HG03469 (cell line): ENCODE measurements around the gene TMEM81.

ENCODE experiments used
- ATAC-seq: cut with Tn5 transposase; IDR thresholded peaks from one replicate; pipeline ENCODE4 v1.9.1; 2021; ENCODE audit warnings: mild to moderate bottlenecking, moderate library complexity, moderate number of reproducible peaks; ENCODE audit not compliant: unreplicated experiment

The TMEM81 gene

DNA sequence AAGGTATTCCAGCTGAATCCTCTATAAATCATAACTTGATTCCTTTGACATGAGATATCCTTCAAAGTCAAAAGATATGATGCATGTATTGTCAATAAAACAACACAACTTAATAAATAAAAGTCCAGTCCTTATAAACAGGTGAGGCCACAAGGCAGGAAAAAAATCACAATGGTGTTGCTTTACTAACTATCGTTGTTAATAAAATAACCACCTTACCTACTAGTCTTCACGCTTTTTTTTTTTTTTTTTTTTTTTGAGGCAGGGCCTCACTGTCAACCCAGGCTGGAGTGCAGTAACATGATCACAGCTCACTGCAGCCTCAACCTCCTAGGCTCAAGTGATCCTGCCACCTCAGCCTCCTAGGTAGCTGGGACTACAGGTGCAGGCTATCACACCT is at the start of gene TMEM81:
Gene TMEM81, minus strand, starts transcription at position 101 of the 400 bp plus-strand sequence. CDS start 140 bp downstream, outside the sequence.
- ATAC-seq = no peak

DNA sequence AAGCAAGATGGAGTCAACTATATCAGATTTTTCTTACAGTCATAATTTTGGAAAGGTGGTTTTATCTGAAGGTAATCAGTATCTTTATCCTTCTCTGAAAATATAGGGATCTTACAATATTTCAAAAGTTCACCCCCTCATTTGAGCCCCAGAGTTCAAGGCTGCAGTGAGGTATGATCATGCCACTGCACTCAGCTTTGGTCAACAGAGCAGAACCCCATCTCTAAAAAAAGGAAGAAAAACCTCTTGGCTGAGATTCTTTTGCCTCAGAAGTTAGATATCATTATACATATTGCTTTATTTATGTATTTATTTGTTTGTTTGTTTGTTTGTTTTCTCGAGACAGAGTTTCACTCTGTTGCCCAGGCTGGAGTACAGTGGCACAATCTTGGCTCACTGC is 49.0 kb upstream of the TMEM81 start:
- no peak for ATAC-seq

DNA sequence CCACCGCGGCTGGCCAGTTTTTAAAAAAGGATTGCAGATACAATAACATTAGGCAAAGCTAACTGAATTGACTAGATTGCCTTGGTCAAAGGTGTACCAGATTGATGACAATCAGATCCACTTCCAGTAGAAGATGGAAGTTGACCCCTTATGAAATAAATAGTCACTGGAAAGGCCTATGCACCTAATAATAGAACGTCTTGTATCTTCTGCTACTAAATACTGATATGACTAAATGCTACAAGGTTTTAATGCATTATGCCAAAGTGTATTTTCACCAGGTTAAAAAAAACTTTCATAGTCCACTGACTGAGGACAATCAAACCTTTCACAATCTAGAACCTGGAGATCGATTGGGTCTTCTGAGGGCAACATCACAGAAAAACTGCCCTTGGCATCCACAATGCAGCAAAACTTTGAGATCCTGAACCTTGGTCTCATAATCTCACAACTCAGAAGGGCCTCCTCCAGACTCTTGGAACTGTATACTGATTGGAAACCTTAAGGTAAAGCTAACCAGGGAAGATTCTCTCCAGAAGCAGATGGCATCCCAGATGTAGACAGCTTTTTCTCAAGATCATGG is 45.3 kb upstream of the TMEM81 start:
- no peak for ATAC-seq

DNA sequence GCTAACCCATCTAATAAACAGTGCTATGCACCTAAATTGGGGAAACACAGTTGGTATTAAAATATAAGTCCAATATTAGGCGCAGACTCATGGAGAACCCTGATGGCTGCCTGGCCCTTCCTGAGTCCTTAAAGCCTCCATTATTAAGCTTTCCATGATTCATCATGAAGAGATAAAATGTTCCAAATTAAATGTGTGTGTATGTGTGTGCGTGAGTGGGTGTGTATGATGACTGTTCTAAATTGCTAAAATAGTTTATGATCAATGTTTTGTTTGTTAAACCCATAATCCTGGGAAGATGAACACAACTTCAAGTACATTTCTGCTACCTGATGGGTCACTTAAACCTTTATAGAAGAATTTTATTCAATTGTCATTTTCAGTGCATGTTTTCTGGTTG is 43.8 kb upstream of the TMEM81 start:
- ATAC-seq = no peak

DNA sequence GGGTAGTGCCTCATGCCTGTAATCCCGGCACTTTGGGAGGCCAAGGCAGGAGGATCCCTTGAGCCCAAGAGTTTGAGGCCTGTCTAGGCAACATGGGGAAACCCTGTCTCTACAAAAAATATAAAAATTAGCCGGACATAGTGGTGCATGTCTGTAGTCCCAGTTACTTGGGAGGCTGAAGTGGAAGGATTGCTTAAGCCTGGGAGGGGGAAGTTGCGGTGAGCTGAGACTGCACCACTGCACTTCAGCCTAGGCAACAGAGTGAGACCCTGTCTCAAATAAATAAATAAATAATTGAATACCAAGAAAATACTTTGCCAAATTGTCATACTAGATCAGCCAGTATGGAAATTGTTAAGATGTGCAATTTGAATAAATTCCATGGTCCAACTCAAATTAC is 43.4 kb upstream of the TMEM81 start:
- ATAC-seq = no peak

DNA sequence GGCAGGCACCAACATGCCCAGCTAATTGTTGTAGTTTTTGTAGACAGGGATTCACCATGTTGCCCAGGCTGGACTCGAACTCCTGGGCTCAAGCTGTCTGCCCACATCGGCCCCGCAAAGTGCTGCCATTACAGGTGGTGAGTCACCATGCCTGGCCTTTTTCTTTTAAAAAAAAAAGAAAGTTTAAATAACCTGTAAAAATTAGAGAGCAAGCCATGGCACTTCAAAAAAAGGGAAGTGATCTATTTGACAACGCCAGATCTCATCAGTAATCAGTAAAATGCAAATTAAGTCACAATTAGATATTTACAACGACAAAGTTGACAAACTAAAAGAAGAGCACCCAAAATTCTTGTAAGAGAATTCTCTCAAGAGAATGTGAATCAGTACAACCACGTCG is 40.5 kb upstream of the TMEM81 start:
- ATAC-seq = no peak

DNA sequence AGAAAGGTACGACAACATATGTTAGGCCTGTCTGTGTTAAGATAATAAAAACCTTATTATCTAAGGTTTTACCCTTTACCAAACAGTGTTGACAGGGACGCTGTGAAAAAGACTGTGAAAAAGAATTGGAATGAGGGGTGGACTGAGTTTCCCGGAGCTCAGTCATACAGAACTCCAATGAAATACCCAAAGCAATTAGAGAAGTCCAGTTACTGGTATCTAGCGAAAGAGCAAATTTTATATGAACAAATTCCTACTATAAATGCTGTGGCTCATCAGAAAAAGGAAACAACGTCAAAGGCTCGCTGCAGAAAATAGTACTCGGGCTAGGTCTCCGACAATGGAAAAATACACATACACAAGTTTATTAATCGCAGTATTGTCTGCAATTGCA is 38.2 kb upstream of the TMEM81 start:
- ATAC-seq = no peak

- peak; percentile 82 for ATAC-seq
Observed at GRCh38 chr1:205121660-205122488, 37.6 kb upstream of the TMEM81 start, which contains the start of gene RBBP5. RBBP5 (minus strand) TSS chr1:205121978; CDS start chr1:205121873, 105 bp downstream.

- ATAC-seq = no peak
Observed at GRCh38 chr1:205118752-205119151, 34.5 kb upstream of the TMEM81 start.

GRCh38 chr1:205111354-205111753 is 27.1 kb upstream of the TMEM81 start:
- no peak for ATAC-seq

DNA sequence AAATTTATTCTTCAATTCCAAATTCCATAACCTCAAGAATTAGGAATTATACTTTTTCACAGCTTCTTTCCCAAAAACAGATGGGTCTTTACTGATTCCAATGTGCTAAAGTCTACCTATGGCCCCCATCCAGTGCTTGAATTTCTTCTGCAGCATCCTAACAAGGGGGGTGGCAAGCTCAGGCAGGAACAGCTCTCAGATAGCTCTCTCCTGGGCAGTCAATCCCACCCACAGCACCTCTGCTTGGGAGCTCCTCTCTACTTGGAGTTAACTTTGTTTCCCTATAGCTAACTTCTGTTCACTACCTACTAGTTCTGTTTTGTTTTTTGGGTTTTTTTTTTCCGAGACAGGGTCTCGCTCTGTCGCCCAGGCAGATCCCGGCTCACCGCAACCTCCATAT is 25.5 kb upstream of the TMEM81 start:
- no peak for ATAC-seq

GRCh38 chr1:205109269-205109668 is 25.0 kb upstream of the TMEM81 start:
- no peak for ATAC-seq

DNA sequence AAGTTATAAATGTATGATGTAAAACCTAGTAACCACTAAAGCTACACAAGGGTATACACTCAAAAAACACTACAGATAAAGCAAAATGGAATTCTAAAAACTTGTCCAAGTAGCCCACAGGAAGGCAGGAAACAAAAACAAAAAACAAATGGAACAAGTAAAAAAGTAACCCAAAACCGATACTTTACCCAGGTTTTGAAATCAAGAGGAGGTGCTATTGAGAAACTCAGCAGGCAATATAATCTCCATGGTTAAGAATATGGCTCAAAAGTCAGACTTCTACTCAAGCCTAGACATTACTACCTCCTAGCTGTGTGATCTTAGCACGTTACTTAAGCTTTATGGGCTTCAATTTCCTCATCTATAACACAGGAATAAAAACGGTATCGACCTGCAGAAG is 24.2 kb upstream of the TMEM81 start:
- no peak for ATAC-seq

DNA sequence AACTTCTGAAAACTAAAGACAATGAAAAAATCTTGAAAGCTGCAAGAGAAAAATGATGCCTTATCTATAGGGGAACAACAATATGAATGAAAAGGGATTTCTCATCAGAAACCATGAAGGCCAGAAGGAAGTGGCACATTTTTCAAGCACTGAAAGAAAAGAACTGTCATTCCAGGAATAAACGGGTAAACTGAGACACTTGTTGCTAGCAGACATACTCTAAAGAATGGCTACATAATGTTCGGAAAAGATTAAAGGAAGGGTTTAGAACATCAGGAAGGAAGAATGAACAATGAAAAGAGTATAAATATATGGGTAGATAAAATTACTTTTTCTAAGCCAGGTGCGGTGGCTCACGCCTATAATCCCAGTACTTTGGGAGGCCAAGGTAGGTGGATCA is 23.1 kb upstream of the TMEM81 start:
- ATAC-seq = no peak

- ATAC-seq = no peak
Observed at GRCh38 chr1:205102404-205102803, 18.1 kb upstream of the TMEM81 start.

GRCh38 chr1:205098242-205098641 is 14.0 kb upstream of the TMEM81 start:
- no peak for ATAC-seq

DNA sequence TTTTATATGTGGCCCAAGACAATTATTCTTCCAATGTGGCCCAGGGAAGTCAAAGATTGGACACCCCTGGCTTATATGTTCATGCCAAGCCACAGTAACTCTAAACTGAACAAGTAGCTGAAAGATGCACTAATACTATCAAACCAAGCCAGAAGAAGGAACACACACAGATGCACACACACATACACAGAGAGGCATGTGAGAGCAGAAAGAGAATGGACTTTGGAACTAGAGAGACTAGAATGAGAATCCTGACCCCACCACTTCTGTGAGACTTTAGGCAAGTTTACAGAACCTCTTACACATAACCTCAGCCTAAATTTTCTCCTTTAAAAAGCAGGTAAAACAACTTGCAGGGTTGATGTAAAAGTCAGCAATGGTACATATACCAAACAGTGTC is 11.2 kb upstream of the TMEM81 start:
- ATAC-seq = no peak

- no peak for ATAC-seq
Observed at GRCh38 chr1:205091043-205091740, 6.9 kb upstream of the TMEM81 start.

GRCh38 chr1:205088341-205088740 is 4.1 kb upstream of the TMEM81 start:
- no peak for ATAC-seq

DNA sequence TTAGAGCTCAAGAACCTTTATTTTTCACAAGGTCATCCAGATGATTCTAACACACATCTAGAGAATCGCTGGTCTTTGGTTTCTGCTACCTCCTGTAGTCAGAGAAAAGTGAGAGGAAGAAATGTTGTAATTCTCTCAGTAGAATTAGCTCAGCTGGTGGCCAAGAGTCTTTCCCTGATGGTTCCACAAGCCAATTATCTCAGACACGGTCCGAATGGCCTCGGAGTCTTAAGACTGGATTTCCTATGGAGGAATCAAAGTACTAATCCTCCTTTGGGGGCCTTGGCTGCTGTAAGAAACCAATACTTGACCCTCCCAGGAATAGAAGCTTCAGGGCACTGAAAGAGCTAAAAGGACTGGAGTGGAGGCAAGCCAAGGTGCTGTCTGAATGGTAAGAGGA is 1.8 kb downstream of the TMEM81 start:
- no peak for ATAC-seq

GRCh38 chr1:205077934-205078311 is 6.3 kb downstream of the TMEM81 start:
- no peak for ATAC-seq
